GM23338 (cell line): ENCODE results near the gene DNAJC13. TPM values are rescaled to one million over a fixed set of nuclear protein-coding genes. Genes with fewer than 3 reads are reported as not detected.

Experiments used
- ATAC-seq: fragments of 200-7000 bp; cut with Tn5 transposase; 3 replicates; pipeline ENCODE4 v1.9.1; 2020
- DNase-seq: peaks from one replicate; pipeline ENCODE4 v3.0.0-alpha.2; 2015; ENCODE audit warnings: low spot score
- H2AFZ ChIP-seq: fragments of 200-600 bp; sonication (generic); 2 replicates; pipeline ENCODE4 v1.8.0; 2016; ENCODE audit warnings: antibody characterized with exemption, mild to moderate bottlenecking, moderate library complexity
- H3F3A ChIP-seq: fragments of 200-600 bp; sonication (generic); replicated peaks from 2 replicates; pipeline ENCODE4 v1.8.0; 2017; ENCODE audit warnings: antibody characterized with exemption, mixed run types, low read depth
- H3K27ac ChIP-seq: fragments of 200-600 bp; sonication (generic); 2 replicates; pipeline ENCODE4 v1.6.1; 2016; ENCODE audit warnings: low read depth
- H3K27me3 ChIP-seq: fragments of 200-600 bp; sonication (generic); 2 replicates; pipeline ENCODE4 v1.8.0; 2016; ENCODE audit warnings: mild to moderate bottlenecking, mixed run types, moderate library complexity; ENCODE audit not compliant: insufficient read depth
- H3K36me3 ChIP-seq: fragments of 200-600 bp; sonication (generic); 2 replicates; pipeline ENCODE4 v1.8.0; 2016; ENCODE audit warnings: mild to moderate bottlenecking; ENCODE audit not compliant: insufficient read depth
- H3K4me1 ChIP-seq: fragments of 200-600 bp; sonication (generic); 2 replicates; pipeline ENCODE4 v1.8.0; 2016; ENCODE audit warnings: mild to moderate bottlenecking, moderate library complexity; ENCODE audit not compliant: insufficient read depth
- H3K4me2 ChIP-seq: fragments of 200-600 bp; sonication (generic); 2 replicates; pipeline ENCODE4 v1.7.1; 2017; ENCODE audit warnings: mixed run types
- H3K4me3 ChIP-seq: fragments of 200-600 bp; sonication (generic); 2 replicates; pipeline ENCODE4 v1.6.1; 2016; ENCODE audit warnings: mixed run types
- H3K79me2 ChIP-seq: fragments of 200-600 bp; sonication (generic); replicated peaks from 2 replicates; pipeline ENCODE4 v1.8.0; 2017; ENCODE audit warnings: mild to moderate bottlenecking; ENCODE audit not compliant: insufficient read depth
- H3K9me2 ChIP-seq: fragments of 200-600 bp; sonication (generic); 2 replicates; pipeline ENCODE4 v1.8.0; 2017; ENCODE audit not compliant: insufficient read depth
- H4K20me1 ChIP-seq: fragments of 200-600 bp; sonication (generic); replicated peaks from 2 replicates; pipeline ENCODE4 v1.8.0; 2017; ENCODE audit warnings: mild to moderate bottlenecking; ENCODE audit not compliant: insufficient read depth
- H3K27ac Mint-ChIP-seq: 2 replicates; pipeline ENCODE4 v1.8.0; 2020; ENCODE audit warnings: inconsistent platforms, mild to moderate bottlenecking, moderate library complexity, mixed read lengths
- H3K27me3 Mint-ChIP-seq: 3 replicates; pipeline ENCODE4 v1.8.0; 2022; ENCODE audit warnings: low read depth, mild to moderate bottlenecking, moderate library complexity, mixed read lengths, inconsistent platforms; ENCODE audit not compliant: insufficient read depth, poor library complexity
- H3K36me3 Mint-ChIP-seq: 3 replicates; pipeline ENCODE4 v1.8.0; 2021; ENCODE audit warnings: low read depth, mild to moderate bottlenecking, inconsistent platforms, moderate library complexity, mixed read lengths
- H3K4me1 Mint-ChIP-seq: 3 replicates; pipeline ENCODE4 v1.8.0; 2020; ENCODE audit warnings: mild to moderate bottlenecking, inconsistent platforms, mixed read lengths
- H3K4me3 Mint-ChIP-seq: 3 replicates; pipeline ENCODE4 v1.8.0; 2021; ENCODE audit warnings: moderate library complexity, mild to moderate bottlenecking, inconsistent platforms, mixed read lengths
- H3K9me3 Mint-ChIP-seq: 3 replicates; pipeline ENCODE4 v1.8.0; 2020; ENCODE audit warnings: moderate library complexity, mild to moderate bottlenecking, inconsistent platforms, mixed read lengths
- CREB1 ChIP-seq: fragments of 250-450 bp; sonication (Bioruptor Pico); IDR thresholded peaks from 2 replicates; pipeline ENCODE4 v1.5.0; 2020; ENCODE audit warnings: low read depth, mild to moderate bottlenecking, moderate library complexity
- CTCF ChIP-seq, 2 experiments: fragments of 200-600 bp in 1 of 2; sonication (generic) in 1 of 2; conservative IDR thresholded peaks; 2 replicates each; pipeline versions ENCODE4 v1.5.1 to v1.6.1; 2016 to 2017; ENCODE audit warnings: antibody characterized with exemption in 2 of 2, low read depth in 2 of 2, mild to moderate bottlenecking in 2 of 2, moderate library complexity in 1 of 2
- ETS1 ChIP-seq: IDR thresholded peaks from 2 replicates; pipeline ENCODE4 v1.6.1; 2016; ENCODE audit warnings: antibody characterized with exemption
- EZH2phosphoT487 ChIP-seq: fragments of 200-600 bp; sonication (generic); IDR thresholded peaks from one replicate; pipeline ENCODE4 v1.8.1; 2018; ENCODE audit warnings: antibody characterized with exemption; ENCODE audit not compliant: unreplicated experiment
- JUNB ChIP-seq: IDR thresholded peaks from one replicate; pipeline ENCODE4 v1.6.1; 2016; ENCODE audit warnings: antibody characterized with exemption; ENCODE audit not compliant: unreplicated experiment
- POLR2AphosphoS5 ChIP-seq: IDR thresholded peaks from 2 replicates; pipeline ENCODE4 v1.6.1; 2016; ENCODE audit warnings: antibody characterized with exemption, low read depth
- ZNF462 ChIP-seq: fragments of 250-450 bp; sonication (Bioruptor Pico); IDR thresholded peaks from 2 replicates; pipeline ENCODE4 v1.5.0; 2020; ENCODE audit warnings: mild to moderate bottlenecking, moderate library complexity
- polyA plus RNA-seq: library from polyadenylated mRNA; unstranded; fragments of >200 nt; fragmentation: Nextera tagmentation; extraction: Ambion mirVana; gene quantifications from 2 replicates; pipeline ENCODE4 v1.2.1, GENCODE V29; 2016
- total RNA-seq: library from RNA; depleted of rRNA; stranded (reverse); fragments of >200 nt; shearing (Covaris generic); gene quantifications from 2 replicates; pipeline ENCODE4 v1.2.3, GENCODE V29; 2014

Gene DNAJC13
- total and polyA plus RNA-seq, 2 experiments from 2014 or later, result 8.3 to 33.6 TPM

GRCh38 chr3:132535575-132536441, 118.5 kb downstream of the DNAJC13 start:
- peaks cover 25% of the 10 kb centered on the region for H3K36me3 Mint-ChIP-seq
- Histone ChIP-seq H3K4me3 (no peak overlapping the region), H4K20me1 (no peaks in the 10 kb centered on the region), H3K9me2 (no peaks in the 10 kb centered on the region), H3K4me2 (no peak overlapping the region), H3K27ac (peak overlapping the region; percentile 69), H3F3A (no peaks in the 10 kb centered on the region), H3K36me3 (no peaks in the 10 kb centered on the region), H2AFZ (no peak overlapping the region), H3K79me2 (no peaks in the 10 kb centered on the region), H3K27me3 (no peaks in the 10 kb centered on the region), H3K4me1 (no peaks in the 10 kb centered on the region)
- DNase-seq (peak; percentile 83), ATAC-seq (peak; percentile 94)
- H3K27me3 Mint-ChIP-seq, result peaks cover 5% of the 10 kb centered on the region
- H3K4me3 Mint-ChIP-seq, result no peak overlapping the region
- TF ChIP-seq CTCF (conservative IDR thresholded peaks at IDR 0.05; ENCODE audit: low read depth in 2 of 2) (peak; percentile 71 to 84), ZNF462 (CRISPR knock-in tag) (no peak), EZH2phosphoT487 (no peak), CREB1 (CRISPR knock-in tag) (no peak), JUNB (no peak), POLR2AphosphoS5 (no peak), ETS1 (no peak)
- H3K27ac Mint-ChIP-seq, result no peak overlapping the region
- no peaks in the 10 kb centered on the region for H3K9me3 Mint-ChIP-seq
- peaks cover 8% of the 10 kb centered on the region; the same call in 2 of the 3 replicates for H3K4me1 Mint-ChIP-seq
